Lung (tissue), 12 donors: ENCODE measurements around the gene NR3C1. TPM values are rescaled to one million over a fixed set of nuclear protein-coding genes. Genes with fewer than 3 reads are reported as not detected.

ENCODE experiments used
- ATAC-seq: fragments of 200-7000 bp; cut with Tn5 transposase; one replicate; pipeline ENCODE4 v1.9.1; 2020; ENCODE audit warnings: moderate number of reproducible peaks; ENCODE audit not compliant: insufficient read depth, low FRiP score
- DNase-seq, 3 donors: peaks; one replicate each; pipeline ENCODE4 v3.0.0-alpha.2; 2013 to 2017
- H3K27ac ChIP-seq, 2 donors: one replicate each; pipeline ENCODE4 v1.5.1; 2013; ENCODE audit warnings: mild to moderate bottlenecking in 2 of 2, moderate library complexity in 2 of 2, control low read depth in 1 of 2, inconsistent platforms in 1 of 2, low read depth in 1 of 2, low read length in 1 of 2
- H3K27me3 ChIP-seq, 3 donors: one replicate each; pipeline ENCODE4 v1.5.1; 2013; ENCODE audit warnings: low read length in 2 of 3; ENCODE audit not compliant: control insufficient read depth in 3 of 3, insufficient read depth in 3 of 3
- H3K36me3 ChIP-seq, 4 donors: one replicate each; pipeline ENCODE4 v1.5.1; 2013; ENCODE audit warnings: low read length in 4 of 4, mild to moderate bottlenecking in 1 of 4, moderate library complexity in 1 of 4; ENCODE audit not compliant: control insufficient read depth in 4 of 4, insufficient read depth in 4 of 4
- H3K4me1 ChIP-seq, 5 donors: one replicate each; pipeline ENCODE4 v1.5.1; 2013; ENCODE audit warnings: low read length in 5 of 5, mild to moderate bottlenecking in 2 of 5, moderate library complexity in 1 of 5; ENCODE audit not compliant: control insufficient read depth in 5 of 5, insufficient read depth in 5 of 5
- H3K4me3 ChIP-seq: one replicate; pipeline ENCODE4 v1.5.1; 2013; ENCODE audit warnings: mild to moderate bottlenecking, control low read depth, moderate library complexity
- H3K9ac ChIP-seq, 2 donors: one replicate each; pipeline ENCODE4 v1.5.1; 2013; ENCODE audit warnings: low read length in 2 of 2, control low read depth in 1 of 2; ENCODE audit not compliant: insufficient read depth in 1 of 2
- H3K9me3 ChIP-seq, 4 donors: one replicate each; pipeline ENCODE4 v1.5.1; 2013; ENCODE audit warnings: low read length in 3 of 4, mild to moderate bottlenecking in 1 of 4, moderate library complexity in 1 of 4; ENCODE audit not compliant: control insufficient read depth in 4 of 4, insufficient read depth in 3 of 4
- CTCF ChIP-seq: IDR thresholded peaks from 2 replicates; pipeline ENCODE4 v1.5.1; 2012; ENCODE audit warnings: mild to moderate bottlenecking; ENCODE audit errors: control extremely low read depth, extremely low read depth
- WGBS, 2 donors: extraction: QIAGEN DNeasy Blood & Tissue Kit; methylation state at CpG; one replicate each; pipeline ENCODE4 v1.1.7; 2013; 5-methylcytosine and 5-hydroxymethylcytosine counted together
- polyA plus RNA-seq, 2 donors: library from polyadenylated mRNA; stranded (reverse); fragments of 200-250 nt; gene quantifications; one replicate each; pipeline ENCODE4 v1.2.1, GENCODE V29; 2013
- total RNA-seq, 2 donors: library from RNA; depleted of rRNA in 1 of 2; stranded (reverse); fragments of >200 nt in 1 of 2; gene quantifications; one replicate each; pipeline ENCODE4 v1.2.1, GENCODE V29; 2014 to 2021
- donor health status: control.
- donor health status: control.
- donor health status: Bipolar disorder and iron deficiency.
- donor health status: healthy.
- donor health status: DM: yes; HTN: yes; CAD: no.

The NR3C1 gene
- total and polyA plus RNA-seq, 4 donors = 21.6 to 103 (median 48.2) TPM

GRCh38 chr5:143406408-143406807, 2.9 kb upstream of the NR3C1 start:
- H3K4me1 ChIP-seq = peaks cover 0 to 14% (median 0%) of the 10 kb centered on the region in 5 donors
- H3K9ac ChIP-seq = no peak overlapping the region
- DNase-seq (no peak), ATAC-seq (no peak)
- H3K4me3 ChIP-seq = no peak overlapping the region
- H3K9me3 ChIP-seq = no peaks in the 10 kb centered on the region
- H3K27ac ChIP-seq = no peak overlapping the region
- WGBS, 2 donors = 97 to 99% methylated on average over 1 of the region's 1 CpG
- H3K27me3 ChIP-seq = no peaks in the 10 kb centered on the region
- no peak for TF ChIP-seq CTCF
- H3K36me3 ChIP-seq = no peaks in the 10 kb centered on the region

DNA sequence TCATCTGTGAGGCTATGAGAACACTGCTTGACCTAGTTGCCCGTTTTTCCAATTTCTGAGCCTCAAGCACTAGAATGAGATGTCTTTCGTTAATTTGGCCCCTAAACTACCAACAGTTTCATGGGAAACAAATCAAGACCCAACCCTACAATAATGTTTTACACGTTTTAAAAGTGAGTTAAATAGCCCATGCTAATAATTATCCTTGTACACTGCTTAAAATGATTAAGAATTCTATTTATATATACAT, 2.3 kb upstream of the NR3C1 start:
- H3K4me3 ChIP-seq = peak overlapping the region; percentile 68
- H3K9ac ChIP-seq = peak overlapping the region; percentile 16 to 41
- DNase-seq = no peak
- H3K27me3 ChIP-seq = no peaks in the 10 kb centered on the region
- no peaks in the 10 kb centered on the region for H3K36me3 ChIP-seq
- 73 to 77% methylated on average over 3 of the region's 3 CpGs for WGBS, 2 donors
- H3K9me3 ChIP-seq = no peaks in the 10 kb centered on the region
- H3K27ac ChIP-seq = peak overlapping the region; percentile 97 to 99
- no peak for ATAC-seq
- H3K4me1 ChIP-seq = peaks cover 0 to 20% (median 0%) of the 10 kb centered on the region in 5 donors
- no peak for TF ChIP-seq CTCF

- Histone ChIP-seq H3K9ac (peak overlapping the region; percentile 41 to 58), H3K4me1 (peaks cover 0 to 25% (median 0%) of the 10 kb centered on the region in 5 donors), H3K27me3 (no peaks in the 10 kb centered on the region), H3K9me3 (no peaks in the 10 kb centered on the region), H3K27ac (peak overlapping the region; percentile 97 to 99), H3K36me3 (peaks cover 0 to 4% (median 2%) of the 10 kb centered on the region in 4 donors), H3K4me3 (peak overlapping the region; percentile 68)
- TF ChIP-seq CTCF = no peak
- DNase-seq (peak; percentile 92), ATAC-seq (peak; percentile 30)
- 2 to 3% methylated on average over 52 of the region's 52 CpGs for WGBS, 2 donors
Measured at GRCh38 chr5:143405063-143405848, 1.8 kb upstream of the NR3C1 start.
